DMS153 treated with DMSO at 0.1 percent for 48 hours (cell line): Measurements from ENCODE around the gene SPAG7.
A peak's percentile ranks its signal among the peaks of the same experiment; 100 is the strongest.

Experiments used
- DNase-seq: peaks from one replicate; lab custom pipeline; 2025; ENCODE audit not compliant: unreplicated experiment; lab: John Stamatoyannopoulos, UW

Gene SPAG7

DNA sequence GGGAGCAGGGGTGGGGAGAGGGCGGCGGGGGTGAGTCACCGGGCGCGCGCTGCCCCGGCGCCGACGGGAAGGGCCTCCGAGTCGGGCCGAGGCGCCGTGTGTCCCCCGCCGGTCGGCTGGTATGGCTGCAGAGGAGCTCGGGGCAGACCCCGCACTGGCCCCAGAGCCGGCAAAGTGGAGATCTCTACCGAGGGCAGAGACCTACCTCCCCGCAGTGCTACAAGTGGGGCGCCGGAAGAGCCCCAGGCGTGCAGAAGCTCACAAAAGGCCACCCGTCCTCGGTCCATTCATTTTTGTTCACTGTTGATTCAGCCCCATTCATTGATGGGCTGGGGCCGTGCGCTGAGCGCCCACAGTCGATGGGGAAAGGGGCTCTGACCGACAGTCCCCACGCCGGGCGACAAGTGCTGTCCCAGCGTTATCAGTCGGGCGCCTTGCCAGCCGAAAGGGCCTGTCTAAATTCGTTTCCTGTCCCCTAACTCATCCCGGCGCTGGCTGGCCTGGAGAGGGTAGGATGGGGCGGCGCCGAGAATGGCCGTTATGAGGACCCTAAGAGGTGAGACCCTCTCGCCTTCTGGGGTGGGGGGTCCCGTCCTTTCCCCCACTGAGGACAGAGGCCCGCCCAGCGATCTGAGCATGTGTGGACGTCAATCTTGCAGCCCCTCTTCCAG lies 17.4 kb downstream of the SPAG7 start:
- DNase-seq: no peak

DNA sequence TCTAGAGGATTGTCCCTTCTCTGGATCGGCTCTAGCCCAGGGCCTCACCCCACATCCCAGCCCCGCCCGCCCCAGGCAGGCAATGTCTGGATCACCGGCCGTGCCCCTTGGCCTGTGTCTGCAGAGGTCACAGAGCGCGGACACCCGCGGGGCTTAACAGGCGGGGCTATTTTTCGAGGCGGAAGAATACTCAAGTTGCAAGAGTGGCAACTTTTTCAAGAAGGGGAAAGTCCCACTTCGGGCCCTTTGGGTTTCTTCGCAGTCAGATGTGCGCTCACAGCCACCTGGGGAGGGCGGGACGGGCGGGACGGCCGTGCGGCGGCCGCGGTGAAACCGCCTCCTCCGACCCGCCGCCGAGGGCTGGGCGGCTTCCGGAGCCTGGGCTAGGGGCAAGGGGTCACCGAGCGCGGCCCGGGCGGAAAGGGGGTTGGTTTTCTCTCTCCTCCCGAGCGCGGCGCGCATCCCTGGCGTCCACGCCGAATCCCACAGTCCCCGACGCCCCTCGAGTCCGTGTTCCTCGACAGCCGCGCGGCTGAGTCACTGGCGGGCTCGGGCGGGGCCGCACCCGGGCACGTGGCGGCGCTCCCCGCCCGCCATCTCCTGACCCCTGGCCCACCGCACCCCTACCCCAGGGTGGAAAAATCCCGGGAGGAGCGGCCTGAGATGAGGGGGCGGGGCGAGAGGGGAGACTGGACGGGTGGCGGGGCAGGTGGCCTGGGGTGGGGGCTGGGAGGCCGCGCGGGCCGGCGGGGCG lies 18.1 kb downstream of the SPAG7 start:
- DNase-seq: no peak

DNA sequence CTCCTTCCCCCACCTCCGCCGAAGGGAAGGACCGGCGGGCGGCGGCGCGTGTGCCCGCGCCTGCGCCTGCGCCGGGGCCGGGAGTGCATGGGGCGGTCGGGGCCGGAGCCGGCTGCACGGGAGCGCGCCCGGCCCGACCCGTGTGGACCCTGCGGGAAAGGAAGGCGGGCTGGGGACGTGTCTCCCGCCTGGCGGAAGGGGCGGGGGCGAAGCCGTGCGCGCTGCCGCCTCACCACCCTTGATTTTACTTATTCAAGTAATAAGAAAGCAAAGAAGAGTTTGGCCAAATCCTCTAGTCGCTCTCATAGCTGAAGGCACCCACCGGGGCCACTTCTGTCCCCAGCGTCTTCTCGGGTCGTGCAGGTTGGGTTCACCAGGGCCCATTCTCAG lies 18.7 kb downstream of the SPAG7 start:
- no peak for DNase-seq

DNA sequence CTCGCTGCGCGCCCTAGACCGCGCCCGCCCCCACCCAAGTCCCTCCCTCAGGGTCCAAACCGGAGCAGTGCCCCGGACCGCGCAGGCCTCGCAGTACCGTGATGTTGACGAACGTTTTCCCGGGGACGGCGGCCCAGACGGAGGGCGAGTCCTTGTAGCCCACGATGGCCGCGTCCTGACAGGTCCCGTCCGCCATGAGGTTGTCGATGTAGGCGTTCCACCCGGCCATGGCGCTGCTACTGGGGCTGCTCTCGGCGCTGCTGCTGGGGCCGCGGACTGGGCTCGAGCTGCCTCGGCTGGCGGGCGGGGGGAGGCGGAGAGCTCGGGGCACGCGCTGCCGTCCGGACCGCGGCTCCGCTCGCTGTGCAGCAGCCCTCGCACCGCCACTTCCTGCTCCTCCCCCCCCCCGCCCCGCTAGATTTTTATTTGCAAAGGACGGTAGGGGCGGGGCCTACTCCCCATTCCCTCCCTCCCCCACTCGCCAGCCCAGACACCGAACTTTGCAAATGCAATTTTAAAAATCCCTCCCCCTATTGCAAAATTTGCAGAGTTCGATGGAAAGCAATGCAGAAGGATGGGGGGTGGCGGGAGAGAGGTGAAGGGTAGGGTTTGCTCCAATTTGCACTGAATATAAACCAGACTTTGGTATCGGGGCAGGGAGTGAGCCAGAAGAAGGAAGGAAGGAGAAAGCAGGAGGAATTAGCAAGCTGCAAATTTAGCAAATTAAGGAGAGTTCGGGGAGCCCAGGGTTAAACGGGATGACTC lies 19.3 kb downstream of the SPAG7 start, which contains the start of gene PFN1:
Gene PFN1 (minus strand): TSS at position 365 of the 765 bp plus-strand sequence. CDS start 136 bp downstream, at position 229.
- peak; percentile 39 for DNase-seq

DNA sequence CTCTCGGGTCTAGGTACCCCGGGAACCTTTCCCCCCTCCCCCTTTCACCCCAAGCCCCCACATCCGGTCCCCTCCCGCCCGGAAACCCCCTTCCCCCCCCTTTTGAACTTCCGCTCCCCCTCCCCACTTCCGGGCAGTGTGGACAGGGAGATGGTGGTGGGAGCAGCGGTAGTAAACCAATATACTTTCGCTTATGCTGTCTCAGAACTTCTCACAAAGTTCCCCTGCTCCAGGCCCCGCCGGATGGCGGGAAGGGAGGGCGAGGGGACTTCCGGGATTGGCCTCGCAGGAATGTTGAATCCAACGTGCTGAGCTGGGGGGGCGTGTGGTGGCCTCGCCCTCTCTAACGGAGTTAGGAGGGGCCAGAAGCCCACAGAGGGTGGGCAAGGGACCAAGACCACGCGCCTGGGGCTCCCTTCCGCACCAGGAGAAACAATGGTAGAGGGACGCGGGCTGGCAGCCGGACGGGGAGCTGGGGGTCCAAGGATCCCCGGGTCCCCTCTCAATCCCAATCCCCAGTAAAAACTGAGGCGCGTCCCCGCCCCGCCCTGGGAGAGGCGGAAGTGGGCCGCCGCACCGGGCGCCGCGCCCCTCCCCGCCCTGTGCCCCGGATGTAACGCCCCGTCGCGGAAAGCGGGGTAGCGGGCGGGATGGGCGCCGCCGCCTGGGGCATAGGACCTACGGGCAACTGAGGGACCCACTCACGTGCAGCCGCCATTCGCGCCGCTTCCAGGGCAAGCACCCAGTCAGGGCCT lies 20.0 kb downstream of the SPAG7 start:
- DNase-seq: no peak

DNA sequence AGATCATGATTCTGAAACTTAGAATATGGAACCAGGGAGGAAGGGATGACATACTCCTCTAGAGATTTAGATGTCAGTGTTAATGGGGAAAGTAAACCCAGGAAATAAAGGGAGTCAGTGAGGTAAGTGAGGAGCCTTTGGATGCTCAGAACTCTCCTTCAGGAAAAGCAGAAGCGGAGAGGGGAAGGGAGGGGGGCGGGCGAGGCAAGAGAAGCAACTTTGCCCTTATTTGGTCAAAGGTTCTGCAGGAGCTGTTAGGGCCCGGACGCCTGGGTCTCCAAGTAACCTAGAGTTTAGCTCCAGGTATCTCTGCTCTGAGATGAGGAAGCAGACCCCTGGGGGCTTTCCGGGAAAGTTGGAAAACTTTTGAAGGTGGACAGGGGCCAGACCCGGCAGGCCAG lies 20.6 kb downstream of the SPAG7 start:
- no peak for DNase-seq

DNA sequence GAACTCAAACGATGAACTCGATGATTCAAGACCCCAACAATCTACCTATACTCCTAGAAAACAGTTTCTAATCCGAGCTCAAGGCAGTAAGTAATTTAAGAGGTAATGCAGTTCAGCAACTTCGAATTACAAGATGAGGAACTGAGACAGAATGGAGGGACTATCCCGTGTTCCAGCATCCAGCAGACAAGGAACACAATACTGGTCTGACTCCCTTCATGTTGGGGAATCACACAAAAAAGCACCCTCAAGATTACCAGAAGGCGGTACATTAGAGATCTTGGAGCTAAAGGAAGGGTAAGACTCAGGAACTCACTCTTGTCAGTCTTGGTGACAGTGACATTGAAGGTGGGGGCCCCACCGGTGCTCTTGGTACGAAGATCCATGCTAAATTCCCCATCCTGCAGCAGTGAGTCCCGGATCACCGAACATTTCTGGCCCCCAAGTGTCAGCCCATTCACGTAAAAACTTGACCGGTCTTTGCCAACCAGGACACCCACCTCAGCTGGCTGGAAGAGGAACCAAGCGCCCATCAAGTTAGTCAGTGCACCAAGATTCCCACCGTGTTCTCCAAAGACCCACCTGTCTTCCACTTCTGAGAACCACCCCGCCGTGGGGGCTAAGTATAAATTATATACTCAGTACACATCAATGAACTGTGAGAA lies 21.2 kb downstream of the SPAG7 start:
- DNase-seq: no peak

DNA sequence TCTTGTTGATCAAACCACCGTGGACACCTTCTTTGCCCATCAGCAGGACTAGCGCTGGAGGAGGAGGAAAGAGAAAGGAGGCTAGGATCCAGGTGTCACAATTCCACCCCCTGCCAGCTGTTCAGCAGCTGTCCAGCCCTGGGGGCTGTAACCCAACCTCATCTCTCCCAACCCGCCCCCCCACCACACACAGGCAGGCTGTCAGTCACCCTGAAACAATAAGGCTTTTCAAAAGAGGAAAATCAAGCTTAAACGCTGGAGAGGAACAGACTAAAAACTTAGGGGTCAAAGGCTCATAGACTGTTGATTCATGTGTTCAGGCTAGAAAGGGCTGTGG lies 21.7 kb downstream of the SPAG7 start:
- no peak for DNase-seq

DNA sequence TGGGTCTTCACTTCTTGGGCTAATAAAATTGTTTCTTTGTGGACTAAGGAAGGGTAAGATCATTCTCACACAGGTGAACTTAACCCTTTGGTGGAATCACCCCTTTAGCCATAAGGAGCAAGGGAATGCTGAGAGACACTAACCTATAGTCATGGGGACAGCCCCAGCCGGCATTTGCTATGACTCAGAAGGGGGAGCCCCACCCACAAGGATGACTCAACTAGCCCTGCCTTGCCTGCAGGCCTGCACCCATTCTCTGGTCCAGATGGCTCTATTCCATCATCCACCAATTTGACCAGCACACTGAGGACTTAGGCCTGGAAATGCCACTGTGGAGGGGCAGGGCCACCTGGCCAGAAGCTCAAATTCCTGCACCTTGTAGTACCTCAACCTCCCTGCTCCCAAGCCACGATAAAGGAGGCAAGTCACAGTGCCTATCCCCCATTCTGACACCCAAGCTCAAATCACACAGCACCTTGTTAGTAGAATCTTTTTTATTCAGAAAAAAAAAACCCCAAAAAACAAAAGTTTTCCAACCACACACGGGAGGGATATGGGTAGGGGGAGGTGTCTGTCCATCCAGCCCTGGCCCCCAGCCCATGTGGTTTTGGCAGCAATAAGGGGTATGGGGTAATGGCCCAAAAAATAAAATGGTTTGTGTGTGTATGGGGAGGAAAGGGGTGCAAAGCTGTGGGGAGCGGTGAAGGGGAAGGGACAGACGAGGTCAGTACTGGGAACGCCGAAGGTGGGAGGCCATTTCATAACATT lies 22.3 kb downstream of the SPAG7 start:
- DNase-seq: no peak

DNA sequence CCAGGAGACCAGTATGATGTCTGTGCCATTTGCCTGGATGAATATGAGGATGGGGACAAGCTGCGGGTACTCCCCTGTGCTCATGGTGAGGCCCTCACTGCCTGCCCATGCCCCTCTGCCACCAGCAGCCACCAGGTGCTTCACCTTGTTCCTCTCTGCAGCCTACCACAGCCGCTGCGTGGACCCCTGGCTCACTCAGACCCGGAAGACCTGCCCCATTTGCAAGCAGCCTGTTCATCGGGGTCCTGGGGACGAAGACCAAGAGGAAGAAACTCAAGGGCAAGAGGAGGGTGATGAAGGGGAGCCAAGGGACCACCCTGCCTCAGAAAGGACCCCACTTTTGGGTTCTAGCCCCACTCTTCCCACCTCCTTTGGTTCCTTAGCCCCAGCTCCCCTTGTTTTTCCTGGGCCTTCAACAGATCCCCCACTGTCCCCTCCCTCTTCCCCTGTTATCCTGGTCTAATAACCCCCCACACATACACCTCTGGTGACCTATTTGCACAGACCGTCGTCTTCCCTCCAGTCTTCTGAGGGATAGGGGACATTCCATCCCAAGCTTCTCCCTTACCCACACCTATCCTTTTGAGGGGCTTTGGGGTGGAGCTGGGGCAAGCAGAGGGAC lies 23.0 kb downstream of the SPAG7 start:
- DNase-seq: no peak

DNA sequence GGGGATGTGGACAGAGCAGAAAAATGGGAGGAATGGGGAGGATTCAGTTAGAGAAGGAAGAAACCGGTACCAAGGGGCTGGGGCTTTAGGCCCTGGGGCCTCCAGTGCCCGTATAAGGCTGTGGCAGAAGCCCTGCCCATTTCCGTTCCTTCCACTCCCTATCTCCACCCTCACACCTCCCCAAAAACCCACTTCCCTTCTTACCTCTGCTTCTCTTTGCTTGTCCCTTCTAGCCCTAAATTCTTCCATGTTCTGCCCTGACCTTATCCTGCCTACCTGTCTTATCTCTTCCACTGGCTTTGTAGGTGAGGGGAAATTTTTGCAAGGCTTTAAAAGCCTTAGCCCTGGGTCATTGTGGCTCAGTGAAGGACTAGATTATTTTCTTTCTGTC lies 23.5 kb downstream of the SPAG7 start:
- no peak for DNase-seq

DNA sequence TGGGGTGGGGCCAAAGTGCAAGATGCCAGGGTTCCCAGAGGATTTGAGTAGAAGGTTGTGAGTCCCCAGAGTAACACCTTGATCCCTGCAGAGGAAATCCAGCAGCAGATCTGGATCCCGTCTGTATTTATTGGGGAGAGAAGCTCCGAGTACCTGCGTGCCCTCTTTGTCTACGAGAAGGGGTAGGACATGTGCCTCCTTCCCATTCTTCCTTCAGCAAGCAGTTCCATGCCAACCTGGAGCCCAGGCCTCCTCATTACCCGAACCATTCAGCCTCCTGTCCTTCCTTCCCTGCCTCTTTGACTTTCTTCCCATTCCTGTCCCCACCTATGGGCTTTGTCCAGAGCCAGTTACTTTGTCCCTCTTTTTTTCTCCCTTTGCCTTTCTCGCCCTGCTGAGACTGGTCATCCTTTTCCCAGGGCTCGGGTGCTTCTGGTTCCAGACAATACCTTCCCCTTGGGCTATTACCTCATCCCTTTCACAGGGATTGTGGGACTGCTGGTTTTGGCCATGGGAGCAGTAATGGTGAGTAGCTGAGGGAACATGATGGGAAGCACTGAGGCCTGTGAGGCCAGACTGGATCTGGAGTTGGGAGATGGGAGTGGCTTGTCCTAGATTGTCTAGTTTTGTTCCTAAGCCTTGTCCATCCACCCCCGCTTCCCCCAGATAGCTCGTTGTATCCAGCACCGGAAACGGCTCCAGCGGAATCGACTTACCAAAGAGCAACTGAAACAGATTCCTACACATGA lies 24.7 kb downstream of the SPAG7 start:
- no peak for DNase-seq

DNA sequence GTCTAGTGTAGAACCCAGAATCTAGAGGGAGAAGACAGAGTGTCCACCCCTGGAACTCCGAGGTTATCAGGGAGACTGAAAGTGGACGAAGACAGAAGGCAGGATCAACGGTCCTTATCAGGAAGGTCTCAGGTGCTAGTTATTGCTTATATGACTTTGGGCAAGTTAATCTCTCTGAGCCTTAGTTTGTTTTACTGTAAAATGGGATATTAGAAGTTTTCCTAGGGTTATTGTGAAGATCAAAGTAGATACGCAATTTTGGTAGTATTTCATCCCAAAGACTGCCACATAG lies 26.4 kb downstream of the SPAG7 start:
- DNase-seq: no peak

DNA sequence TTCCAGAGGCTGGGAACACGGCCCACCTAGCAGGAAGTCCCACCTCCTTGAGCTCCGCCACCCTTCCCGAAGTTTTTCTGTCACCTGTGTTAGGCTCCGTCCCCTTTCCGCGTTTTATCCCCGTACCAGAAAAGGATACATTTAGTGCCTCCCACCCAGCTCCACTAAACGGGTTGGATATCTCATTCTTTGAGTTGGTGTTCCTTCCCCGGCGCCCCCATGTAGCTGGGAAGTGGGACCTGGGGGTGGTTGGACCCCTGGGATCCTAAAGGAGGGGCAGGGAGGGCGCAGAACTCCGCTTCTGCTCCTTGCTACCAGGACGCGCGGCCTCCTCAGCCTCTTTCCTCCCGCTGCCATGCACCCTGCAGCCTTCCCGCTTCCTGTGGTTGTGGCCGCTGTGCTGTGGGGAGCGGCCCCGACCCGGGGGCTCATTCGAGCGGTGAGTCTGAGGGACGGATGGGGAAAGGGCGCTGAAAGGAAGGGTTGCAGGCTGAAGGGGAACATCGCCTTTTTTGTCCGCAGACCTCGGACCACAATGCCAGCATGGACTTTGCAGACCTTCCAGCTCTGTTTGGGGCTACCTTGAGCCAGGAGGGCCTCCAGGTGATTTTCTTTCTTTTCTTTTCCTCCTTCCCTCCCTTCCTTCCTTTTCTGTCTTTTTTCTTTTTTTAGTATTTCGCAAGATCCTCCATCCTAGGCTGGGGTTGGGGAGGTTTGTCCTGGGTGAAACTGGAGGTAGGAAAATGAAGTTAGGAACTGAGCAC lies 26.9 kb downstream of the SPAG7 start:
- no peak for DNase-seq

DNA sequence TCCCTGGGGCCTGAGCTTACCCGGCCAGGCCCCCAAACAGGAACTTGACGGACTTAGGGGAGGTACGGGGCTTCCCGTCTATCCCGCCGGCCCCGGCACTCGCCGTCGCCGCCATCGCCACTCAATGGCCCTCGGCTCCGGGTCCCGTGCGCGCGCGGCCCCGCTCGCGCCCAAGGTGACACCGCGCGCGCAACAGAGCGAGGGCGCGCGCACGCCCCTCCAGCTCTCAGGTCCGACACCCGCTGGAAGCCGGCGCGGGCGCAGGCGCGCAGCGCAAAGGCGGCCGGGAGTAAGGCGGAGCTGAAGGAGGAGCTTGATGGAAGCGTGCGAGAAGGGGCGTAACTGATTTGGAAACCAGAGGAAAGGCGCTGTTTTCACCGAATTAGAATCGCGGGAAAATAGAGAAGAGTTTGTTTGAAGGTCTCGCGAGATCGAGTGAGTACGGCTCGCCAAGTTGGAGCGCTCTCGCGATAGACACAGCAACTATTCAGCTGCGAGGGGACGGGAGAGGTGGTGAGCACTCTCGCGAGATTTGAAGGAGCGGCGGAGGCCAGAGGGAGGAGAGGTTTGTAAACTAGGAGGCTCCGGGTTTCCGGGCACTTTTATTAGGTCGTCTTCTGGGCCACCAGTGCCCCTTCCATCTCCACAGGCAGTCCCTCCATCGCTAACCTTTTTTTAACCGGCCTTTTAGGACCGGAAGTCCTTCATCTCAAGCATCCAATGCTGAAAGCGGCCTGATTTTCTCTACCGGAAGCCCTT lies 27.6 kb downstream of the SPAG7 start, which contains the start of the genes RNF167 and SLC25A11:
Gene RNF167 (plus strand): TSS at position 473 of the 759 bp plus-strand sequence. CDS start 642 bp downstream, outside the sequence.
Gene SLC25A11 (minus strand): TSS at position 251 of the 759 bp plus-strand sequence. CDS start 136 bp downstream, at position 115.
- DNase-seq: peak; percentile 85

DNA sequence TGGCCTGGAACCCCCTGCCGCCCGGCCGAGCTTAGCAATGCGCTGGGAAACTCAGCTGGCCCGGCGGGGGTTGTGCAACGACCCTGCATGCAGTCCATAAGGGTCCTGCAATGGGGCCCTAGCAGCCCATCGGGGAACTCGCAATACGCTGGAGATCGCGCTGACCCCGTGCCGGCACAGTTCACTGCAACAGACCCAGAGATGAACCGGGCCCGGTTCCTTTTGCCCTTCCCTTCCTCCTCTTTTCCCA lies 28.1 kb downstream of the SPAG7 start:
- DNase-seq: no peak

DNA sequence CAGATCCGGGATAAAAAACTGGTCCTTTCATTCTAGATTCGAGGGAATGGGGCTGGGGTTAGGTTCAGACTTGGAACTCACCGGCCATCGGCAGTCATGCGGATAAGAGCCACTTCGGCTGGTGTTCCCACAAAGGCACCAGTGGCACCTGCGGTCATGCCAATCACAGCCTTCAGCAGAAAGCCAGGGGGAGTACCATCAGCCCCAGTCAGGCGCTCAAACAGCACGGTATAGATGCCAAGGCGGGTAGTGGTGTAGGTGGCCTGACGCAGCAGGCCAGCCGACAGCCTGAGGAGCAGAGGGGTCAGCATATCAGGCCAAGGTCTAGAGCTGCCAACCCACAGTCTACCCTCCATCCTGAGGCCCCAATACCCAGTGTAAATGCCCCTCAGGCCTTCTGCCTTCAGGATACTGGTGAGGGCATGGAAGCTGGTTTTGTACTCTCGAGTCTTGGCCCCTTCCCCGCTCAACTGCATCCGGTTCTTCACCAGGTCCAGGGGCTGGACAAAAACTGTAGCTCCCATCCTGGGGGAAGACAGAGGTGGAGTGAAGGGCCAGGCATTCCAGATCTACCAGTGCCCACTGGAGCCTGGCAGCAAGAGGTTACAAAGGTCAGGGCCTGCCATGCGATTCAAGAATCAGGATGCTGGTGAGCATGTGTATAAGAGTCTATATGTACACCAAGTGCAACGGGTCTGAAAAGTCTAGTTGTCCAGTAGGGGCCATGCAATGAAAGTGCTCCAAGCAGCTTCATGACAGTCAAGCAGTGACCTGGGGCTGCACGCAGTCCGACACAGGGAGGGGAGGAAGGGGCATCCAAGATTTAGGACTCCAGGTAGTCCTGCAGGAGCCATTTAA lies 28.7 kb downstream of the SPAG7 start:
- no peak for DNase-seq
